Spinal cord (tissue), 10 donors: ENCODE data around the gene PSD4. TPM values are rescaled to one million over a fixed set of nuclear protein-coding genes. Genes with fewer than 3 reads are reported as not detected.

Experiments
- DNase-seq, 6 donors: peaks; one replicate each; pipeline versions ENCODE4 v3.0.0 to v3.0.0-alpha.2; 2013 to 2015; ENCODE audit warnings: low spot score in 6 of 6, low read depth in 4 of 6
- H3K27ac ChIP-seq: one replicate; pipeline ENCODE4 v1.5.1; 2013; ENCODE audit warnings: low read depth, low read length, control low read depth
- H3K27me3 ChIP-seq: one replicate; pipeline ENCODE4 v1.6.1; 2013; ENCODE audit warnings: low read length; ENCODE audit not compliant: control insufficient read depth, insufficient read depth
- H3K36me3 ChIP-seq: one replicate; pipeline ENCODE4 v1.6.1; 2013; ENCODE audit warnings: low read length; ENCODE audit not compliant: control insufficient read depth, insufficient read depth
- H3K4me1 ChIP-seq: one replicate; pipeline ENCODE4 v1.6.1; 2013; ENCODE audit warnings: low read length; ENCODE audit not compliant: control insufficient read depth, insufficient read depth
- H3K4me3 ChIP-seq: one replicate; pipeline ENCODE4 v1.5.1; 2013; ENCODE audit warnings: low read depth, low read length, control low read depth
- H3K9me3 ChIP-seq: one replicate; pipeline ENCODE4 v1.6.1; 2013; ENCODE audit warnings: low read length; ENCODE audit not compliant: control insufficient read depth, insufficient read depth
- WGBS: methylation state at CpG from one replicate; pipeline ENCODE4 v1.1.5; 2013; ENCODE audit warnings: missing lambda C conversion rate; ENCODE audit not compliant: insufficient coverage; 5-methylcytosine and 5-hydroxymethylcytosine counted together
- polyA plus RNA-seq, 2 donors: library from polyadenylated mRNA; unstranded; fragments of 120-200 nt; gene quantifications; one replicate each; pipeline ENCODE4 v1.2.1, GENCODE V29; 2013; ENCODE audit not compliant: insufficient read length in 2 of 2
- total RNA-seq, 2 donors: library from RNA; depleted of rRNA in 1 of 2; stranded (reverse); fragments of 120-200 nt in 1 of 2; fragments of >200 nt in 1 of 2; gene quantifications; one replicate each; pipeline versions ENCODE4 v1.2.3 to v1.2.4, GENCODE V29; 2013 to 2014
- donor health status: healthy.

PSD4 gene
- total and polyA plus RNA-seq, 4 donors, result 4.2 to 7.1 (median 5.9) TPM

- H3K4me1 ChIP-seq, result peaks cover 65% of the 10 kb centered on the region
- H3K4me3 ChIP-seq, result no peak overlapping the region
- peaks cover 6% of the 10 kb centered on the region for H3K36me3 ChIP-seq
- H3K27me3 ChIP-seq, result no peaks in the 10 kb centered on the region
- H3K9me3 ChIP-seq, result no peaks in the 10 kb centered on the region
- H3K27ac ChIP-seq, result peak overlapping the region; percentile 35
- 76% methylated on average over 12 of the region's 14 CpGs for WGBS
- no peak for DNase-seq
Observed at GRCh38 chr2:113213061-113213930, 39.5 kb downstream of the PSD4 start.

- H3K4me1 ChIP-seq, result peaks cover 73% of the 10 kb centered on the region
- no peak overlapping the region for H3K27ac ChIP-seq
- no peaks in the 10 kb centered on the region for H3K9me3 ChIP-seq
- H3K4me3 ChIP-seq, result no peak overlapping the region
- peaks cover 6% of the 10 kb centered on the region for H3K36me3 ChIP-seq
- no peaks in the 10 kb centered on the region for H3K27me3 ChIP-seq
- WGBS, result no CpG with 5 or more reads among the region's 4 CpGs
- no peak for DNase-seq
Observed at GRCh38 chr2:113214141-113214540, 40.4 kb downstream of the PSD4 start.

- Histone ChIP-seq H3K4me1 (peaks cover 78% of the 10 kb centered on the region), H3K36me3 (peaks cover 6% of the 10 kb centered on the region), H3K4me3 (no peak overlapping the region), H3K27ac (no peak overlapping the region), H3K27me3 (no peaks in the 10 kb centered on the region), H3K9me3 (no peaks in the 10 kb centered on the region)
- 100% methylated on average over 2 of the region's 2 CpGs for WGBS
- no peak for DNase-seq
Observed at GRCh38 chr2:113215056-113215455, 41.3 kb downstream of the PSD4 start.

- peaks cover 81% of the 10 kb centered on the region for H3K4me1 ChIP-seq
- H3K36me3 ChIP-seq, result peaks cover 6% of the 10 kb centered on the region
- DNase-seq, result no peak
- H3K4me3 ChIP-seq, result no peak overlapping the region
- no peak overlapping the region for H3K27ac ChIP-seq
- WGBS, result 100% methylated on average over 1 of the region's 2 CpGs
- no peaks in the 10 kb centered on the region for H3K9me3 ChIP-seq
- no peaks in the 10 kb centered on the region for H3K27me3 ChIP-seq
Observed at GRCh38 chr2:113216321-113216720, 42.5 kb downstream of the PSD4 start.

GRCh38 chr2:113216891-113217454 lies 43.2 kb downstream of the PSD4 start:
- H3K27me3 ChIP-seq, result no peaks in the 10 kb centered on the region
- H3K9me3 ChIP-seq, result no peaks in the 10 kb centered on the region
- H3K4me3 ChIP-seq, result no peak overlapping the region
- peaks cover 6% of the 10 kb centered on the region for H3K36me3 ChIP-seq
- DNase-seq, result peak in 1 of 6 donors; percentile 65
- WGBS, result 80% methylated on average over 2 of the region's 6 CpGs
- H3K27ac ChIP-seq, result peak overlapping the region; percentile 88
- peaks cover 74% of the 10 kb centered on the region for H3K4me1 ChIP-seq

GRCh38 chr2:113217455-113218282 lies 43.9 kb downstream of the PSD4 start:
- no peak overlapping the region for H3K4me3 ChIP-seq
- peaks cover 6% of the 10 kb centered on the region for H3K36me3 ChIP-seq
- peak overlapping the region; percentile 88 for H3K27ac ChIP-seq
- no peak for DNase-seq
- H3K4me1 ChIP-seq, result peaks cover 67% of the 10 kb centered on the region
- 68% methylated on average over 15 of the region's 15 CpGs for WGBS
- H3K9me3 ChIP-seq, result no peaks in the 10 kb centered on the region
- H3K27me3 ChIP-seq, result no peaks in the 10 kb centered on the region

GRCh38 chr2:113218283-113219091 lies 44.7 kb downstream of the PSD4 start:
- Histone ChIP-seq H3K4me1 (peaks cover 59% of the 10 kb centered on the region), H3K9me3 (no peaks in the 10 kb centered on the region), H3K36me3 (peaks cover 6% of the 10 kb centered on the region), H3K27me3 (no peaks in the 10 kb centered on the region), H3K4me3 (no peak overlapping the region), H3K27ac (peak overlapping the region; percentile 88)
- peak in 1 of 6 donors; percentile 63 for DNase-seq
- WGBS, result 79% methylated on average over 2 of the region's 8 CpGs

GRCh38 chr2:113219092-113219441 lies 45.3 kb downstream of the PSD4 start:
- Histone ChIP-seq H3K27me3 (no peaks in the 10 kb centered on the region), H3K27ac (peak overlapping the region; percentile 73), H3K36me3 (peaks cover 6% of the 10 kb centered on the region), H3K4me1 (peaks cover 53% of the 10 kb centered on the region), H3K4me3 (no peak overlapping the region), H3K9me3 (no peaks in the 10 kb centered on the region)
- no peak for DNase-seq
- 83% methylated on average over 1 of the region's 2 CpGs for WGBS

GRCh38 chr2:113219525-113219888 lies 45.7 kb downstream of the PSD4 start:
- H3K4me1 ChIP-seq, result peaks cover 51% of the 10 kb centered on the region
- peak overlapping the region; percentile 73 for H3K27ac ChIP-seq
- no peaks in the 10 kb centered on the region for H3K9me3 ChIP-seq
- WGBS, result 95% methylated on average over 5 of the region's 5 CpGs
- no peaks in the 10 kb centered on the region for H3K27me3 ChIP-seq
- peaks cover 6% of the 10 kb centered on the region for H3K36me3 ChIP-seq
- no peak for DNase-seq
- no peak overlapping the region for H3K4me3 ChIP-seq
